IMR-90 (cell line): ENCODE measurements around the gene RER1. TPM values are rescaled to one million over a fixed set of nuclear protein-coding genes. Genes with fewer than 3 reads are reported as not detected.

Experiments
- ATAC-seq: fragments of 200-7000 bp; cut with Tn5 transposase; 2 replicates; pipeline ENCODE4 v1.9.1; 2020; ENCODE audit warnings: low read depth, mild to moderate bottlenecking, moderate library complexity
- BruUV-seq: library from RNA; stranded (reverse); fragments of 400-500 nt; replicated peaks from 2 replicates; lab custom pipeline; 2021; lab: Mats Ljungman, UMichigan
- CTCF ChIA-PET: fragments of 300-600 bp; formaldehyde crosslinking; extraction: SDS; loops from one replicate; lab custom pipeline; 2021; ENCODE audit warnings: antibody characterized with exemption; lab: Yijun Ruan, JAX
- POLR2A ChIA-PET: fragments of 300-600 bp; sonication (Branson Sonifier 250); formaldehyde crosslinking; loops from one replicate; lab custom pipeline; 2022; ENCODE audit warnings: antibody characterized with exemption; ENCODE audit not compliant: unreplicated experiment; lab: Charles Lee
- DNase-seq: peaks from one replicate; pipeline ENCODE4 v3.0.0; 2013
- H2AFZ ChIP-seq: replicated peaks from 2 replicates; pipeline ENCODE3; 2013; ENCODE audit warnings: low read length, mild to moderate bottlenecking; ENCODE audit not compliant: poor library complexity
- H2AK5ac ChIP-seq: 2 replicates; pipeline ENCODE4 v1.6.1; 2013; ENCODE audit warnings: low read depth, low read length, inconsistent platforms
- H2AK9ac ChIP-seq: replicated peaks from 2 replicates; pipeline ENCODE3; 2013; ENCODE audit warnings: mild to moderate bottlenecking, low read depth, low read length, moderate library complexity; ENCODE audit not compliant: poor library complexity
- H2BK120ac ChIP-seq: 2 replicates; pipeline ENCODE4 v1.6.1; 2013; ENCODE audit warnings: low read depth, low read length, inconsistent platforms
- H2BK15ac ChIP-seq: 3 replicates; pipeline ENCODE4 v1.6.1; 2013; ENCODE audit warnings: low read depth, low read length, inconsistent platforms
- H2BK20ac ChIP-seq: 2 replicates; pipeline ENCODE4 v1.6.1; 2013; ENCODE audit warnings: low read depth, mild to moderate bottlenecking, inconsistent platforms, low read length, moderate library complexity
- H2BK5ac ChIP-seq: 2 replicates; pipeline ENCODE4 v1.6.1; 2013; ENCODE audit warnings: mild to moderate bottlenecking, low read depth, low read length, inconsistent platforms; ENCODE audit not compliant: poor library complexity, severe bottlenecking
- H3K14ac ChIP-seq: replicated peaks from 2 replicates; pipeline ENCODE4 v1.6.1; 2013; ENCODE audit warnings: low read depth, low read length, inconsistent platforms
- H3K18ac ChIP-seq: 2 replicates; pipeline ENCODE4 v1.6.1; 2013; ENCODE audit warnings: low read depth, low read length, control low read depth
- H3K23ac ChIP-seq: 2 replicates; pipeline ENCODE4 v1.6.1; 2013; ENCODE audit warnings: low read depth, low read length, inconsistent platforms
- H3K27ac ChIP-seq: 2 replicates; pipeline ENCODE4 v1.5.1; 2013; ENCODE audit warnings: mild to moderate bottlenecking, control low read depth, low read length; ENCODE audit not compliant: insufficient read depth
- H3K27me3 ChIP-seq: 2 replicates; pipeline ENCODE4 v1.6.1; 2013; ENCODE audit warnings: low read length; ENCODE audit not compliant: control insufficient read depth, insufficient read depth
- H3K36me3 ChIP-seq: 2 replicates; pipeline ENCODE4 v1.6.1; 2013; ENCODE audit warnings: low read length, mixed read lengths; ENCODE audit not compliant: control insufficient read depth, insufficient read depth
- H3K4ac ChIP-seq: 2 replicates; pipeline ENCODE4 v1.6.1; 2013; ENCODE audit warnings: low read depth, low read length, inconsistent platforms
- H3K4me1 ChIP-seq: 2 replicates; pipeline ENCODE4 v1.6.1; 2013; ENCODE audit warnings: low read length, mixed read lengths; ENCODE audit not compliant: control insufficient read depth, insufficient read depth
- H3K4me2 ChIP-seq: 2 replicates; pipeline ENCODE4 v1.6.1; 2013; ENCODE audit warnings: low read depth, mild to moderate bottlenecking, control low read depth, low read length, moderate library complexity
- H3K4me3 ChIP-seq: 2 replicates; pipeline ENCODE4 v1.5.1; 2013; ENCODE audit warnings: low read depth, mild to moderate bottlenecking, control low read depth, low read length, moderate library complexity; ENCODE audit not compliant: insufficient read depth
- H3K56ac ChIP-seq: 2 replicates; pipeline ENCODE4 v1.6.1; 2013; ENCODE audit warnings: low read length, inconsistent platforms; ENCODE audit not compliant: insufficient read depth; ENCODE audit errors: extremely low read depth
- H3K79me1 ChIP-seq, 2 experiments: 2 replicates each; pipeline ENCODE4 v1.6.1; 2013; ENCODE audit warnings: low read length in 2 of 2, inconsistent platforms in 1 of 2, low read depth in 1 of 2
- H3K9ac ChIP-seq: 2 replicates; pipeline ENCODE4 v1.6.1; 2013; ENCODE audit warnings: low read depth, low read length, control low read depth
- H3K9me1 ChIP-seq: 2 replicates; pipeline ENCODE4 v1.6.1; 2013; ENCODE audit warnings: low read length, inconsistent platforms; ENCODE audit not compliant: insufficient read depth
- H3K9me3 ChIP-seq: 2 replicates; pipeline ENCODE4 v1.6.1; 2013; ENCODE audit warnings: low read length; ENCODE audit not compliant: control insufficient read depth, insufficient read depth
- H4K20me1 ChIP-seq: 2 replicates; pipeline ENCODE4 v1.6.1; 2013; ENCODE audit warnings: low read length, inconsistent platforms; ENCODE audit not compliant: insufficient read depth
- H4K5ac ChIP-seq: 2 replicates; pipeline ENCODE4 v1.6.1; 2013; ENCODE audit warnings: mild to moderate bottlenecking, low read depth, low read length, control low read depth
- H4K8ac ChIP-seq, 2 experiments: 2 replicates each; pipeline ENCODE4 v1.6.1; 2013; ENCODE audit warnings: low read depth in 2 of 2, low read length in 2 of 2, control low read depth in 1 of 2, inconsistent platforms in 1 of 2
- H4K91ac ChIP-seq: 2 replicates; pipeline ENCODE4 v1.6.1; 2013; ENCODE audit warnings: low read depth, low read length, inconsistent platforms; ENCODE audit not compliant: insufficient read depth
- BHLHE40 ChIP-seq: fragments of 150-350 bp; IDR thresholded peaks from 2 replicates; pipeline ENCODE4 v1.6.1; 2016; ENCODE audit warnings: mild to moderate bottlenecking, low read depth, low read length
- CEBPB ChIP-seq: IDR thresholded peaks from 2 replicates; pipeline ENCODE4 v1.6.1; 2012; ENCODE audit warnings: low read depth, low read length, improper control_type of control experiment
- CHD1 ChIP-seq: IDR thresholded peaks from 2 replicates; pipeline ENCODE4 v1.6.1; 2012; ENCODE audit warnings: low read depth, low read length, improper control_type of control experiment
- CTCF ChIP-seq: conservative IDR thresholded peaks from 2 replicates; pipeline ENCODE4 v1.5.1; 2012; ENCODE audit warnings: mild to moderate bottlenecking, low read depth, low read length, improper control_type of control experiment
- ELK1 ChIP-seq: fragments of 150-350 bp; IDR thresholded peaks from 2 replicates; pipeline ENCODE4 v1.6.1; 2016; ENCODE audit warnings: low read depth, mild to moderate bottlenecking, low read length, moderate library complexity, borderline replicate concordance
- FOS ChIP-seq: fragments of 150-350 bp; IDR thresholded peaks from 2 replicates; pipeline ENCODE4 v1.6.1; 2016; ENCODE audit warnings: low read depth, low read length
- MAFK ChIP-seq: IDR thresholded peaks from 2 replicates; pipeline ENCODE4 v1.6.1; 2012; ENCODE audit warnings: low read depth, low read length, improper control_type of control experiment
- MAZ ChIP-seq: IDR thresholded peaks from 2 replicates; pipeline ENCODE4 v1.6.1; 2012; ENCODE audit warnings: low read depth, mild to moderate bottlenecking, low read length, improper control_type of control experiment, moderate library complexity, borderline replicate concordance
- MXI1 ChIP-seq: IDR thresholded peaks from 2 replicates; pipeline ENCODE4 v1.6.1; 2012; ENCODE audit warnings: low read depth, mild to moderate bottlenecking, low read length, moderate library complexity, borderline replicate concordance
- POLR2A ChIP-seq: IDR thresholded peaks from 2 replicates; pipeline ENCODE4 v1.6.1; 2012; ENCODE audit warnings: mild to moderate bottlenecking, low read depth, low read length
- RFX5 ChIP-seq: IDR thresholded peaks from 2 replicates; pipeline ENCODE4 v1.8.0; 2012; ENCODE audit warnings: low read depth, mild to moderate bottlenecking, low read length, moderate library complexity
- SMC3 ChIP-seq: fragments of 150-350 bp; IDR thresholded peaks from 2 replicates; pipeline ENCODE4 v1.6.1; 2016; ENCODE audit warnings: low read depth, mild to moderate bottlenecking, antibody characterized with exemption, low read length, moderate library complexity
- USF2 ChIP-seq: fragments of 150-350 bp; IDR thresholded peaks from 2 replicates; pipeline ENCODE4 v1.6.1; 2017; ENCODE audit warnings: mild to moderate bottlenecking, antibody characterized with exemption, low read length, low read depth
- WGBS, 2 experiments: methylation state at CpG; one replicate each; pipeline versions ENCODE4 v1.1.5 to v1.1.7; 2013; ENCODE audit warnings: missing lambda C conversion rate in 2 of 2; ENCODE audit not compliant: insufficient read length in 1 of 2; ENCODE audit errors: extremely low coverage in 2 of 2; 5-methylcytosine and 5-hydroxymethylcytosine counted together
- dilution Hi-C: fragments of 300-500 bp; cut with HindIII; formaldehyde crosslinking; loops from one replicate; pipeline ENCODE4 v1.14.3; 2018; ENCODE audit warnings: low sequenced_read_pairs; ENCODE audit not compliant: unreplicated experiment
- in situ Hi-C: fragments of 300-500 bp; cut with MboI; formaldehyde crosslinking; loops from 3 replicates; pipeline ENCODE4 v1.14.3; 2019; ENCODE audit warnings: low sequenced_read_pairs, inconsistent platforms, mixed read lengths
- intact Hi-C: fragments of 100-400 bp; cut with micrococcal nuclease; formaldehyde crosslinking; loops from 2 replicates; pipeline ENCODE4 v1.10.0; 2022
- polyA plus RNA-seq, 3 experiments: library from polyadenylated mRNA; depleted of rRNA; stranded (reverse); fragments of >200 nt; gene quantifications; 2 replicates each; pipeline ENCODE4 v1.2.3, GENCODE V29; 2012; ENCODE audit warnings: low replicate concordance in 1 of 3
- total RNA-seq: library from RNA; depleted of rRNA; stranded (reverse); fragments of >200 nt; gene quantifications from 2 replicates; pipeline ENCODE4 v1.2.3, GENCODE V29; 2012

RER1 gene
- total and polyA plus RNA-seq, 2 of the 4 experiments (the other 2 are of a cell fraction): 47.1 to 240 TPM

GRCh38 chr1:2353551-2354438, 37.8 kb upstream of the RER1 start:
- H3K27me3 ChIP-seq: no peaks in the 10 kb centered on the region
- no peak overlapping the region for H2AFZ ChIP-seq
- H3K9me3 ChIP-seq: no peaks in the 10 kb centered on the region
- H3K36me3 ChIP-seq: no peaks in the 10 kb centered on the region
- H2BK120ac ChIP-seq: no peak overlapping the region
- H3K4me3 ChIP-seq: no peak overlapping the region
- H3K23ac ChIP-seq: no peak overlapping the region
- ChIA-PET CTCF (no interaction called here), POLR2A (no interaction called here)
- 43% methylated on average over 3 of the region's 28 CpGs; no CpG with 5 or more reads in 1 of the 2 experiments for WGBS, 2 experiments
- H2BK5ac ChIP-seq: no peak overlapping the region
- no peaks in the 10 kb centered on the region for H3K79me1 ChIP-seq
- H3K4ac ChIP-seq: no peak overlapping the region
- no peak overlapping the region for H4K5ac ChIP-seq
- no peaks in the 10 kb centered on the region for H3K4me1 ChIP-seq
- H3K18ac ChIP-seq: no peak overlapping the region
- H4K91ac ChIP-seq: no peak overlapping the region
- intact Hi-C loops (no loop called here), dilution Hi-C loops (no loop called here), in situ Hi-C loops (loop anchor here (25.0 kb wide), 1 partner anchor 391 kb away; no protein-coding TSS in a partner anchor)
- no peak overlapping the region for H3K56ac ChIP-seq
- H4K8ac ChIP-seq: no peak overlapping the region
- TF ChIP-seq SMC3 (no peak), MAZ (no peak), POLR2A (no peak), ELK1 (no peak), BHLHE40 (no peak), USF2 (no peak), CTCF (no peak), CHD1 (no peak), CEBPB (no peak), RFX5 (no peak), MXI1 (no peak), FOS (no peak), MAFK (no peak)
- DNase-seq: no peak
- H3K9ac ChIP-seq: no peak overlapping the region
- no peak overlapping the region for H3K14ac ChIP-seq
- no peak overlapping the region for H3K4me2 ChIP-seq
- H2BK15ac ChIP-seq: no peak overlapping the region
- no TSS peak for BruUV-seq
- H4K20me1 ChIP-seq: no peaks in the 10 kb centered on the region
- no peak overlapping the region for H2AK5ac ChIP-seq
- no peaks in the 10 kb centered on the region for H3K9me1 ChIP-seq
- H3K27ac ChIP-seq: no peak overlapping the region
- no peak for ATAC-seq
- H2BK20ac ChIP-seq: no peak overlapping the region
- no peak overlapping the region for H2AK9ac ChIP-seq
